A549 (cell line): ENCODE data around the gene ARHGEF4.

Experiments used
- CHD2 ChIP-seq: fragments of 150-350 bp; IDR thresholded peaks from 2 replicates; pipeline ENCODE4 v1.6.1; 2014; ENCODE audit warnings: low read length; ENCODE audit not compliant: partially characterized antibody
- CTCF ChIP-seq: fragments of >200 bp; sonication (Bioruptor Twin); formaldehyde crosslinking; IDR thresholded peaks from 3 replicates; pipeline ENCODE4 v1.5.1; 2016
- E2F6 ChIP-seq: IDR thresholded peaks from 2 replicates; pipeline ENCODE4 v1.6.1; 2012; ENCODE audit warnings: low read depth, borderline replicate concordance
- ELK1 ChIP-seq: fragments of 150-350 bp; IDR thresholded peaks from 2 replicates; pipeline ENCODE4 v1.6.1; 2014; ENCODE audit warnings: low read depth, mild to moderate bottlenecking, low read length
- EP300 ChIP-seq, 2 experiments: fragments of >200 bp; sonication (Bioruptor Twin); formaldehyde crosslinking; IDR thresholded peaks; 2 replicates in 1 of 2; 3 replicates in 1 of 2; pipeline ENCODE4 v1.6.1; 2016 to 2017
- POLR2A ChIP-seq: IDR thresholded peaks from 2 replicates; pipeline ENCODE4 v1.6.1; 2012; ENCODE audit warnings: mild to moderate bottlenecking, low read length
- POLR2AphosphoS2 ChIP-seq: conservative IDR thresholded peaks from 2 replicates; pipeline ENCODE4 v1.6.1; 2012; ENCODE audit warnings: low read length, improper control_type of control experiment, inconsistent platforms
- RAD21 ChIP-seq, 2 experiments: fragments of >200 bp in 1 of 2; sonication (Bioruptor Twin) in 1 of 2; formaldehyde crosslinking in 1 of 2; IDR thresholded peaks in 1 of 2; conservative IDR thresholded peaks in 1 of 2; 2 replicates in 1 of 2; 3 replicates in 1 of 2; pipeline ENCODE4 v1.6.1; 2012 to 2018; ENCODE audit warnings: inconsistent platforms in 1 of 2
- ZFP36 ChIP-seq: fragments of 450-650 bp; IDR thresholded peaks from 2 replicates; pipeline ENCODE4 v1.6.1; 2014; ENCODE audit warnings: borderline replicate concordance; ENCODE audit not compliant: partially characterized antibody
- TF ChIP-seq, protein P1 (sequence below): IDR thresholded peaks from 2 replicates; pipeline ENCODE4 v1.6.1; 2012

- TF ChIP-seq POLR2AphosphoS2 (no peak), EP300 (IDR thresholded peaks at IDR 0.05) (no peak), CTCF (no peak), E2F6 (no peak), RAD21 (conservative IDR thresholded peaks at IDR 0.05 in 1 of 2, IDR thresholded peaks at IDR 0.05 in 1 of 2) (no peak), POLR2A (no peak), ZFP36 (no peak), ELK1 (no peak), CHD2 (no peak)
- TF ChIP-seq, protein P1, sequence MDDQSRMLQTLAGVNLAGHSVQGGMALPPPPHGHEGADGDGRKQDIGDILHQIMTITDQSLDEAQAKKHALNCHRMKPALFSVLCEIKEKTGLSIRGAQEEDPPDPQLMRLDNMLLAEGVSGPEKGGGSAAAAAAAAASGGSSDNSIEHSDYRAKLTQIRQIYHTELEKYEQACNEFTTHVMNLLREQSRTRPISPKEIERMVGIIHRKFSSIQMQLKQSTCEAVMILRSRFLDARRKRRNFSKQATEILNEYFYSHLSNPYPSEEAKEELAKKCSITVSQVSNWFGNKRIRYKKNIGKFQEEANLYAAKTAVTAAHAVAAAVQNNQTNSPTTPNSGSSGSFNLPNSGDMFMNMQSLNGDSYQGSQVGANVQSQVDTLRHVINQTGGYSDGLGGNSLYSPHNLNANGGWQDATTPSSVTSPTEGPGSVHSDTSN, result no peak
Observed at GRCh38 chr2:130845505-130846085, 8.9 kb downstream of the ARHGEF4 start.
